COLO829 (cell line): ENCODE results near the gene ASB18.
"Not testable (repeated sequence)": the region's sequence is repeated elsewhere in the genome, so short reads cannot be mapped to it uniquely, and the experiment has no call there.

ENCODE experiments used
- DNase-seq: peaks from one replicate; pipeline ENCODE4 v3.0.0; 2012; ENCODE audit warnings: low spot score

Gene ASB18

GRCh38 chr2:236286873-236287545, 22.8 kb upstream of the ASB18 start:
- peak; percentile 36 for DNase-seq

- DNase-seq = peak; percentile 8
Measured at GRCh38 chr2:236284208-236284607, 20.0 kb upstream of the ASB18 start.

- DNase-seq = no peak
Measured at GRCh38 chr2:236282406-236282805, 18.2 kb upstream of the ASB18 start.

GRCh38 chr2:236281423-236281822, 17.2 kb upstream of the ASB18 start:
- DNase-seq = no peak

GRCh38 chr2:236273126-236273525, 8.9 kb upstream of the ASB18 start:
- DNase-seq = no peak

- DNase-seq = no peak
Measured at GRCh38 chr2:236271851-236272250, 7.6 kb upstream of the ASB18 start.

- DNase-seq = not testable (repeated sequence)
Measured at GRCh38 chr2:236269876-236270275, 5.7 kb upstream of the ASB18 start.

GRCh38 chr2:236265675-236266074, 1.5 kb upstream of the ASB18 start:
- no peak for DNase-seq

GRCh38 chr2:236262238-236262637, 2.0 kb downstream of the ASB18 start:
- no peak for DNase-seq

- no peak for DNase-seq
Measured at GRCh38 chr2:236261452-236261851, 2.8 kb downstream of the ASB18 start.

GRCh38 chr2:236259371-236259770, 4.8 kb downstream of the ASB18 start:
- no peak for DNase-seq

GRCh38 chr2:236257575-236257974, 6.6 kb downstream of the ASB18 start:
- no peak for DNase-seq

- DNase-seq = no peak
Measured at GRCh38 chr2:236257136-236257535, 7.1 kb downstream of the ASB18 start.

- DNase-seq = no peak
Measured at GRCh38 chr2:236256366-236256985, 7.7 kb downstream of the ASB18 start.

GRCh38 chr2:236254674-236255073, 9.5 kb downstream of the ASB18 start:
- no peak for DNase-seq

- no peak for DNase-seq
Measured at GRCh38 chr2:236254001-236254400, 10.2 kb downstream of the ASB18 start.

- DNase-seq = no peak
Measured at GRCh38 chr2:236252602-236253001, 11.6 kb downstream of the ASB18 start.

GRCh38 chr2:236250909-236251579, 13.2 kb downstream of the ASB18 start:
- peak; percentile 34 for DNase-seq

GRCh38 chr2:236250286-236250685, 13.9 kb downstream of the ASB18 start:
- no peak for DNase-seq

GRCh38 chr2:236249066-236249465, 15.1 kb downstream of the ASB18 start:
- no peak for DNase-seq

- DNase-seq = no peak
Measured at GRCh38 chr2:236246711-236247246, 17.4 kb downstream of the ASB18 start.

GRCh38 chr2:236244256-236244655, 19.9 kb downstream of the ASB18 start:
- DNase-seq = no peak

- DNase-seq = no peak
Measured at GRCh38 chr2:236242057-236242495, 22.1 kb downstream of the ASB18 start.
